Ishikawa (cell line): ENCODE data around the gene KCNQ5.

ENCODE experiments used
- CEBPB ChIP-seq: IDR thresholded peaks from 2 replicates; pipeline ENCODE4 v1.6.1; 2012
- CREB1 ChIP-seq: IDR thresholded peaks from 2 replicates; pipeline ENCODE4 v1.6.1; 2012; ENCODE audit warnings: low read depth
- EGR1 ChIP-seq: IDR thresholded peaks from 2 replicates; pipeline ENCODE4 v1.6.1; 2012
- FOXM1 ChIP-seq: IDR thresholded peaks from 2 replicates; pipeline ENCODE4 v1.6.1; 2012; ENCODE audit warnings: low read depth, borderline replicate concordance
- TAF1 ChIP-seq: IDR thresholded peaks from 2 replicates; pipeline ENCODE4 v1.6.1; 2012; ENCODE audit warnings: low read depth, mild to moderate bottlenecking
- TCF12 ChIP-seq: IDR thresholded peaks from 2 replicates; pipeline ENCODE4 v1.6.1; 2012; ENCODE audit warnings: low read depth
- USF1 ChIP-seq: IDR thresholded peaks from 2 replicates; pipeline ENCODE4 v1.6.1; 2012

DNA sequence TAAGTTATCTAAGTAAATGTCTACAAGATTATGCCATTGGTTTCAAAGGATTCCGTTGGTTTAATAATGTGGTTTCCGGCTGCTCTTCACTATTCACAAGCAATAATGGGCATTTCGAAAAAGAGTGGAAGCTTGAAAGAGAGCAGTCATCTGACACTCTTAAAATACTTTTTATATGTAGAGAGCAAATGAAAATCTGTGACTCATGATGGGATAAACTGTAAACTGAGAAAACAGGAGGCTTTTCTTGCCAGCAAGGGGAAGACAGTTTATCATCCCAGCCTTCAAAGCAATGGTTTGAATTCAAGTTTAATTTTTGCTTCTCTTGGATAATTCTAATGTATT lies 457.7 kb downstream of the KCNQ5 start:
- no peak for TF ChIP-seq EGR1
- no peak for TF ChIP-seq USF1
- TF ChIP-seq CEBPB = no peak
- no peak for TF ChIP-seq CREB1
- TF ChIP-seq FOXM1 = no peak
- TF ChIP-seq TAF1 = no peak
- no peak for TF ChIP-seq TCF12
